Measurements from ENCODE around the gene DCST1.

The DCST1 gene

DNA sequence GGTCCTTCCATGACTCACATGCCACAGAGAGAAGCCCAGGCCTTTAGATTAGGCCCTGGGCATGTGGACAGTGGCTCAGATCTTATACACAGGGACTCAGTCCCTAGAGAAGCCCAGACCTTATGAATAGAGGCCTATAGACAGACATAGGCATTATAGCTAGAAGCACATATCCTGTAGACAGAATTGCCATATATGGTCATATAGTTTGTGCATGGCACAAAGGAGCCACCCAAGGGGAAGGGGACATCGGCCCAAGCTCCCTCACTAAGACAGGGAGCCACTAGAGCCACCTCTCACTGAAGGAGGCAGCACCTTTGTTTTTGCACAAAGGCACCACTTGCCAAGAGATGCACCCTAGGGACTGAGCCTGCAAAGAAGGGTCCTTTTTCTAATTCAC lies 42.7 kb downstream of the DCST1 start:
- no peaks in the 10 kb centered on the region for H3K27me3 ChIP-seq (ENCODE audit: low read length)

GRCh38 chr1:155077346-155077745 lies 43.7 kb downstream of the DCST1 start:
- Histone ChIP-seq H3K9me3 (ENCODE audit: insufficient read depth, low read length) (no peaks in the 10 kb centered on the region), H3K79me2 (ENCODE audit: insufficient read depth, low read length) (no peaks in the 10 kb centered on the region), H3F3A (ENCODE audit: insufficient read depth) (0 out of 2 replicates have a peak, but pooled peaks cover under 1% of the 10 kb centered on the region), H3K9ac (ENCODE audit: low read length) (no peak overlapping the region), H3K27ac (ENCODE audit: low read depth, low read length) (no peak overlapping the region), H2AFZ (ENCODE audit: low read depth, low read length, severe bottlenecking) (no peak overlapping the region), H4K20me1 (ENCODE audit: low read depth, low read length) (no peaks in the 10 kb centered on the region), H3K9me2 (replicated peaks; ENCODE audit: insufficient read depth, low read length) (no peaks in the 10 kb centered on the region), H3K4me2 (ENCODE audit: low read depth, low read length, poor library complexity, severe bottlenecking) (no peak overlapping the region), H3K36me3 (ENCODE audit: low read length) (no peaks in the 10 kb centered on the region), H3K4me3 (ENCODE audit: insufficient read depth, low read length, poor library complexity, severe bottlenecking) (no peak overlapping the region), H3K27me3 (ENCODE audit: low read length) (no peaks in the 10 kb centered on the region)
- TF ChIP-seq CTCF (IDR thresholded peaks at IDR 0.05; ENCODE audit: insufficient read depth, low read length, poor library complexity, severe bottlenecking) (no peak), EZH2phosphoT487 (conservative IDR thresholded peaks at IDR 0.05; ENCODE audit: low read length) (no peak)

More for the DNA sequence above, 42.7 kb downstream of the DCST1 start:
- Histone ChIP-seq H4K20me1 (ENCODE audit: low read depth, low read length) (no peaks in the 10 kb centered on the region), H3K36me3 (ENCODE audit: low read length) (no peaks in the 10 kb centered on the region), H3K4me2 (ENCODE audit: low read depth, low read length, poor library complexity, severe bottlenecking) (no peak overlapping the region), H3K27ac (ENCODE audit: low read depth, low read length) (no peak overlapping the region), H2AFZ (ENCODE audit: low read depth, low read length, severe bottlenecking) (no peak overlapping the region), H3K9me2 (replicated peaks; ENCODE audit: insufficient read depth, low read length) (no peaks in the 10 kb centered on the region), H3K79me2 (ENCODE audit: insufficient read depth, low read length) (no peaks in the 10 kb centered on the region), H3K4me3 (ENCODE audit: insufficient read depth, low read length, poor library complexity, severe bottlenecking) (no peak overlapping the region), H3K9ac (ENCODE audit: low read length) (no peak overlapping the region), H3K9me3 (ENCODE audit: insufficient read depth, low read length) (no peaks in the 10 kb centered on the region), H3F3A (ENCODE audit: insufficient read depth) (peaks cover 5% of the 10 kb centered on the region; the same call in 1 of the 2 replicates)
- TF ChIP-seq CTCF (IDR thresholded peaks at IDR 0.05; ENCODE audit: insufficient read depth, low read length, poor library complexity, severe bottlenecking): no peak
- TF ChIP-seq EZH2phosphoT487 (conservative IDR thresholded peaks at IDR 0.05; ENCODE audit: low read length): no peak

- Histone ChIP-seq H2AFZ (ENCODE audit: low read depth, low read length, severe bottlenecking) (no peak overlapping the region), H3K4me2 (ENCODE audit: low read depth, low read length, poor library complexity, severe bottlenecking) (no peak overlapping the region), H4K20me1 (ENCODE audit: low read depth, low read length) (no peaks in the 10 kb centered on the region), H3K27me3 (ENCODE audit: low read length) (no peaks in the 10 kb centered on the region), H3K9ac (ENCODE audit: low read length) (no peak overlapping the region), H3K27ac (ENCODE audit: low read depth, low read length) (no peak overlapping the region), H3K79me2 (ENCODE audit: insufficient read depth, low read length) (no peaks in the 10 kb centered on the region), H3F3A (ENCODE audit: insufficient read depth) (no peaks in the 10 kb centered on the region), H3K4me3 (ENCODE audit: insufficient read depth, low read length, poor library complexity, severe bottlenecking) (no peak overlapping the region), H3K36me3 (ENCODE audit: low read length) (no peaks in the 10 kb centered on the region), H3K9me3 (ENCODE audit: insufficient read depth, low read length) (no peaks in the 10 kb centered on the region), H3K9me2 (replicated peaks; ENCODE audit: insufficient read depth, low read length) (no peaks in the 10 kb centered on the region)
- TF ChIP-seq EZH2phosphoT487 (conservative IDR thresholded peaks at IDR 0.05; ENCODE audit: low read length) (no peak), CTCF (IDR thresholded peaks at IDR 0.05; ENCODE audit: insufficient read depth, low read length, poor library complexity, severe bottlenecking) (no peak)
Observed at GRCh38 chr1:155077758-155078445, 44.3 kb downstream of the DCST1 start.
